ENCODE results near the gene UTP14C. TPM values are rescaled to one million over a fixed set of nuclear protein-coding genes. Genes with fewer than 3 reads are reported as not detected.
"Not testable (repeated sequence)": the region's sequence is repeated elsewhere in the genome, so short reads cannot be mapped to it uniquely, and the experiment has no call there.

Gene UTP14C
- total RNA-seq, 1 donor = 14.7 TPM

DNA sequence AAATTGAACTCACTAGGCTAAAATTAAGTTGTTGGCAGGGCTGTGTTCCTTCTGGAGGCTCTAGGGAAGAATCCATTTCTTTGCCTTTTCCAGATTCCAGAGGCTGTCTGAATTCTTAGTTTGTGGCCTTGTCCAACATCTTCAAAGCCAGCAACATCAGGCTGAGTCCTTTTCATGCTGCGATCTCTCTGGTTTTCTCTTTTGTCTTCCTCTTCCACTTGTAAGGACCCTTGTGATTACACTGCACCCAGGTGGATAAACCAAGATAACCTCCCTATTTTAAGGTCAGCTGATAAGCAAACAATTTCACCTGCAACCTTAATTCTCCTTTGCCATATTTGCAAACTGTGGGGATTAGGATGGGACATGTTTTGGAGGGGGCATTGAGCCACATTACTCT is 11.5 kb downstream of the UTP14C start:
- H3K4me3 ChIP-seq (ENCODE audit: low read depth, low read length) = no peak overlapping the region
- TF ChIP-seq, protein P1, sequence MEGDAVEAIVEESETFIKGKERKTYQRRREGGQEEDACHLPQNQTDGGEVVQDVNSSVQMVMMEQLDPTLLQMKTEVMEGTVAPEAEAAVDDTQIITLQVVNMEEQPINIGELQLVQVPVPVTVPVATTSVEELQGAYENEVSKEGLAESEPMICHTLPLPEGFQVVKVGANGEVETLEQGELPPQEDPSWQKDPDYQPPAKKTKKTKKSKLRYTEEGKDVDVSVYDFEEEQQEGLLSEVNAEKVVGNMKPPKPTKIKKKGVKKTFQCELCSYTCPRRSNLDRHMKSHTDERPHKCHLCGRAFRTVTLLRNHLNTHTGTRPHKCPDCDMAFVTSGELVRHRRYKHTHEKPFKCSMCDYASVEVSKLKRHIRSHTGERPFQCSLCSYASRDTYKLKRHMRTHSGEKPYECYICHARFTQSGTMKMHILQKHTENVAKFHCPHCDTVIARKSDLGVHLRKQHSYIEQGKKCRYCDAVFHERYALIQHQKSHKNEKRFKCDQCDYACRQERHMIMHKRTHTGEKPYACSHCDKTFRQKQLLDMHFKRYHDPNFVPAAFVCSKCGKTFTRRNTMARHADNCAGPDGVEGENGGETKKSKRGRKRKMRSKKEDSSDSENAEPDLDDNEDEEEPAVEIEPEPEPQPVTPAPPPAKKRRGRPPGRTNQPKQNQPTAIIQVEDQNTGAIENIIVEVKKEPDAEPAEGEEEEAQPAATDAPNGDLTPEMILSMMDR (IDR thresholded peaks at IDR 0.05; ENCODE audit: insufficient read depth, low read length) = no peak
- no peak for DNase-seq (ENCODE audit: low read depth)

DNA sequence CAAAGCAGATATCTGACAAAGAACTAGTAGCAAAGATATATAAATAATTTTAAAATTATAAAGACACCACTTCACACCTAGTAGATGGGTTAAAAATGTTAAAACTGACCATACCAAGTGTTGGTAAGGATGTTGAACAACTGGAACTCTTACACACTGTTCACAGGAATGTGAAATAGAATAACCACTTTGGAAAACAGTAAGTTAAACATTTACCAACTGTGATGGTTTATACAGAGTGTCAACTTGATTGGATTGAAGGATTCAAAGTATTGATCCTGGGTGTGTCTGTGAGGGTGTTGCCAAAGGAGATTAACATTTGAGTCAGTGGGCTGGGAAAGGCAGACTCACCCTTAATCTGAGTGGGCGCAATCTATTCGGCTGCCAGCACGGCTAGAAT is 19.2 kb downstream of the UTP14C start:
- no peak overlapping the region for H3K4me3 ChIP-seq (ENCODE audit: low read depth, low read length)
- no peak for DNase-seq (ENCODE audit: low read depth)
- TF ChIP-seq, protein P1 (IDR thresholded peaks at IDR 0.05; ENCODE audit: insufficient read depth, low read length) = no peak

DNA sequence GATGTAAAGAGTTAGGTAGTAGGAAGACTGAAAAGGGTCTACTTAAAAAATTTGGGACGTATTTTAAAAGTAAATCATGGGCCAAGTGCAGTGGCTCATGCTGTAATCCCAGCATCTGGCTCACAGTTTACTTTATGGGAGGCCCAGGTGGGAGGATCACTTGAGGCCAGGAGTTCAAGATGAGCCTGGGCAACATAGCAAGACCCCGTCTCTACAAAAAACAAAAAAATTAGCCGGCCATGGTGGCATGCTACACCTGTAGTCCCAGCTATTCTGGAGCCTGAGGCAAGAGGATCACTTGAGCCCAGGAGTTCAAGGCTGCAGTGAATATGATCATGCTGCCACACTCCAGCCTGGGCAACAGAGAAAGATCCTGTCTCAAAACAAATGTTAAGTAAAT is 23.0 kb downstream of the UTP14C start:
- TF ChIP-seq, protein P1 (IDR thresholded peaks at IDR 0.05; ENCODE audit: insufficient read depth, low read length) = no peak
- DNase-seq (ENCODE audit: low read depth) = no peak
- H3K4me3 ChIP-seq (ENCODE audit: low read depth, low read length) = no peak overlapping the region

DNA sequence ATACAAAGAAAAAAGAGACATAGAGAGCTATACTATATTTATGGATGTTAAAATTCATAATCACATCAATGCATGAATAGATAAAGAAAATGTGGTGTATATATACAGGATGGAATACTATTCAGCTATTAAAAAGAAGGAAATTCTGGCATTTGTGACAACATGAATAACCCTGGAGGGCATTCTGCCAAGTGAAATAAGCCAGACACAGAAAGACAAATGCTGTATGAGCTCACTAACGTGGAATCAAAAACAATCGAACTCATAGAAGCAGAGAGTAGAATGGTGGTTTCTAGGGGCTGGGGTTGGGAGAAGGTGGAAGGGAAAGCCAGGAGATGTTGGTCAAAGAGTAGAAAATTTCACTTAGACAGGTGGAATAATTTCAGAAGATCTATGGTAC is 24.0 kb downstream of the UTP14C start:
- TF ChIP-seq, protein P1 (IDR thresholded peaks at IDR 0.05; ENCODE audit: insufficient read depth, low read length) = no peak
- DNase-seq (ENCODE audit: low read depth) = peak; percentile 23
- no peak overlapping the region for H3K4me3 ChIP-seq (ENCODE audit: low read depth, low read length)

DNA sequence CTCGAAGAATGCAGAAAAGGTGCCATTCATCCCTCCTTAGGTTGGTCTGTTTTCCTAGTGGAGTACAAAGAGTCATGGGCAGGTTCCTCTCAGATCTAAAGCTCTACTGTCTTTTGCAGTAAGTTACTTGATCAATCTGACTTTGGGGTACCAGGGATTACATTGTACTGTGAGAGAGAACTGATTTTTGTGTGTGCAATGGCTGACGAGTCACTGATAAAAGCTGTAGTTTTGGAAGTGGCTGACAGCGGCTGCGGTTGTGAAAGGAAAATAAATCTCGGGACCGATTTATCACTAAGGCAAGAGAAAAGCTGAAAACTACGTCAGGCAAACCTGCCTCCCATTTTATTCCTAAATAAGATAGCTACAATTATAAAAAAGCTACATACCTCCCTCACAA is 26.9 kb downstream of the UTP14C start:
- TF ChIP-seq, protein P1 (IDR thresholded peaks at IDR 0.05; ENCODE audit: insufficient read depth, low read length) = no peak
- peak; percentile 4 for DNase-seq (ENCODE audit: low read depth)
- no peak overlapping the region for H3K4me3 ChIP-seq (ENCODE audit: low read depth, low read length)

DNA sequence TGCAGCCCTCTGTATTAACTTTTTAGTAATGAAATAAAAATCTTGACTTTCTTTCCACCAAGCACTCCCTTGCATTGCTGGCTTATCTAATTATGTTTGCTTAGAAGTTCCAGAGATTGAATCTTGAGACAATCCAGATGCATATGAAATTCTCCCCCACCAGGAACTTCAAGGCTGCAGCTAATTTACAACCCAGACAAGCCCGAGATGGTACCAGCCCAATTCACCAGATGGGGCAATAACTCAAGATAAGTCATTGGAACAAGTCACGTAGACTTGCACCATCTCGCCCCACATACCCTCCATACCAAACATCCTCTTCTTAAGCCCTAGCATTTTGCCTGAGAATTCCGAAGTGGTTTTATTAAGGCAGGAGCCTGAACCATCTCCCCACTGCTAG is 29.0 kb downstream of the UTP14C start:
- DNase-seq (ENCODE audit: low read depth) = peak; percentile 34
- TF ChIP-seq, protein P1 (IDR thresholded peaks at IDR 0.05; ENCODE audit: insufficient read depth, low read length) = no peak

DNA sequence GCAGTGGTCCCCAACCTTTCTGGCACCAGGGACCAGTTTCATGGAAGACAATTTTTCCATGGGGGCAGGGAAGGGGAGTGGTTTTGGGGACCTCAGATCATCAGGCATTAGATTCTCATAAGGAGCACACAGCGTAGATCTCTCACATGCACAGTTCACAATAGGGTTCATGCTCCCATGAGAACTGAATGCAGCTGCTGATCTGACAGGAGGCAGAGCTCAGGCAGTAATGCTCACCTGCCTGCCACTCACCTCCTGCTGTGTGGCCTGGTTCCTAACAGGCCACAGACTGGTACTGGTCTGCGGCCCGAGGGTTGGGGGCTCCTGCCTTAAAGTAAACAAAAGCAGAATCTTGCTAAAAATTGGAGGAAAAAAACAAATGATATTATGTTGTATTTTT is 36.6 kb downstream of the UTP14C start:
- not testable (repeated sequence) for H3K4me3 ChIP-seq (ENCODE audit: low read depth, low read length); DNase-seq (ENCODE audit: low read depth)

More for the DNA sequence above, 29.0 kb downstream of the UTP14C start:
- no peak overlapping the region for H3K4me3 ChIP-seq (ENCODE audit: low read depth, low read length)

Data from fibroblast of the aortic adventitia (primary cell).